ENCODE results near the gene JAM3.

GRCh38 chr11:134060316-134060715 is 8.6 kb upstream of the JAM3 start:
- TF ChIP-seq, protein P1, sequence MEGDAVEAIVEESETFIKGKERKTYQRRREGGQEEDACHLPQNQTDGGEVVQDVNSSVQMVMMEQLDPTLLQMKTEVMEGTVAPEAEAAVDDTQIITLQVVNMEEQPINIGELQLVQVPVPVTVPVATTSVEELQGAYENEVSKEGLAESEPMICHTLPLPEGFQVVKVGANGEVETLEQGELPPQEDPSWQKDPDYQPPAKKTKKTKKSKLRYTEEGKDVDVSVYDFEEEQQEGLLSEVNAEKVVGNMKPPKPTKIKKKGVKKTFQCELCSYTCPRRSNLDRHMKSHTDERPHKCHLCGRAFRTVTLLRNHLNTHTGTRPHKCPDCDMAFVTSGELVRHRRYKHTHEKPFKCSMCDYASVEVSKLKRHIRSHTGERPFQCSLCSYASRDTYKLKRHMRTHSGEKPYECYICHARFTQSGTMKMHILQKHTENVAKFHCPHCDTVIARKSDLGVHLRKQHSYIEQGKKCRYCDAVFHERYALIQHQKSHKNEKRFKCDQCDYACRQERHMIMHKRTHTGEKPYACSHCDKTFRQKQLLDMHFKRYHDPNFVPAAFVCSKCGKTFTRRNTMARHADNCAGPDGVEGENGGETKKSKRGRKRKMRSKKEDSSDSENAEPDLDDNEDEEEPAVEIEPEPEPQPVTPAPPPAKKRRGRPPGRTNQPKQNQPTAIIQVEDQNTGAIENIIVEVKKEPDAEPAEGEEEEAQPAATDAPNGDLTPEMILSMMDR (IDR thresholded peaks at IDR 0.05), result no peak
- no peak for TF ChIP-seq ZFX (IDR thresholded peaks at IDR 0.05; ENCODE audit: borderline replicate concordance)

Data from 22Rv1 (cell line).